Effector CD4-positive, alpha-beta T cell (primary cell): ENCODE results near the gene MSI2.

ENCODE experiments used
- DNase-seq: peaks from one replicate; pipeline ENCODE4 v3.0.0-alpha.2; 2020

The MSI2 gene

GRCh38 chr17:57678393-57678792 is 422.1 kb downstream of the MSI2 start:
- no peak for DNase-seq

DNA sequence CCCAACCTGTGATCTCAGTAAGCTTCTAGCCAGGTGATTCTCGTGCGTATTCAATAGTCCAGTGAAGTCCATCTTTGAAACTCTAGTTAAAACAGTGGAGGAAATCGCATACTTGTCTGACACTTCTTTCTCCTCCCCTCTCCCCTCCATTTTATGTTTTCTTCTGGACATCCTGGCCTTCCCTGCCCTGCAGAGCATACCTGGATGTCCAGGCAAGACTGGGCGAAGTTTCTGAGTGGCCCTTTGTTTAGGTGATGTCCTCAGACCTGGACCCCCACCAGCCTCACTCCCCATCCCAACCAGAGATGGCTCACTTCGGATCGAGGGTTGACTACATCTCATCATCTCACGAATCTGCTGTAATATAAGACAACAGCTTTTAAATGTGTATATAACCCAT is 423.0 kb downstream of the MSI2 start:
- DNase-seq: no peak

DNA sequence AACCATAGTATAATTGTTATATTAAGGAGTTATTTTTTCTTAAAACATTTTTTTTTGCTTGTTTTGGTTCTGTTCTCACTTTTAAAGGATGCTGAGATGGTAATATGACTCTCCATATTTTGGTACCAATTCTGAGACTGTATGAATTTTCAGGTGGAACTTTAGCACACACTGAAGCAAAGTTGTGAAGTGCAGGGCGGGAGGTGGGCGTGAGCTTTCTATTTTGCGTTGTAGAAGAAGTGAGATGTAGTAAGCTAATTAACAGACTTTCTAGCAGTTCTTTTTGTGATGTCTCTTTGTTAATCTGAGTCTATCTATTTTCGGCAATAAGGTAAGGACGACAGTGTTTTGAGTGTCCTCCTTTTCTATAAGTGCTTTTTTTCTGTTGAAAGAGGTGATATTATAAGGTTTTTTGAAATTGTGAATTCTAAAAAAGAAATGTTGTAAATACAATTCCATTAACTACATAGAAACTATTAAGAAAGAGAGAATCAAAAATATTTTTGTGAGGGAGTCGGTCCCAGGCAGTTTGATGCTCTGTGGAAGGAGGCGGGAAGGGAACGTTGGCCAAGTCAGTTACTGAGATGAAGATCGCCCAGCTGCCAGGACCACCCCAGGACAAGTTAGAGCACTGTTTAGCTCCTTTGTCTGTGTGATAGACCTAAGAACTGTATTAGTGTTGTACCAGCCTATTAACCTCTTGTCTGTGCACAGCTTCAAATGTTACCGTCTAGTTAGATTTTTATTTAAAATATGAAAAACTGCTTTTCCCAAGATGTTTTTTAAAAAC is 423.8 kb downstream of the MSI2 start:
- DNase-seq: no peak

GRCh38 chr17:57682701-57683100 is 426.4 kb downstream of the MSI2 start:
- DNase-seq: no peak

DNA sequence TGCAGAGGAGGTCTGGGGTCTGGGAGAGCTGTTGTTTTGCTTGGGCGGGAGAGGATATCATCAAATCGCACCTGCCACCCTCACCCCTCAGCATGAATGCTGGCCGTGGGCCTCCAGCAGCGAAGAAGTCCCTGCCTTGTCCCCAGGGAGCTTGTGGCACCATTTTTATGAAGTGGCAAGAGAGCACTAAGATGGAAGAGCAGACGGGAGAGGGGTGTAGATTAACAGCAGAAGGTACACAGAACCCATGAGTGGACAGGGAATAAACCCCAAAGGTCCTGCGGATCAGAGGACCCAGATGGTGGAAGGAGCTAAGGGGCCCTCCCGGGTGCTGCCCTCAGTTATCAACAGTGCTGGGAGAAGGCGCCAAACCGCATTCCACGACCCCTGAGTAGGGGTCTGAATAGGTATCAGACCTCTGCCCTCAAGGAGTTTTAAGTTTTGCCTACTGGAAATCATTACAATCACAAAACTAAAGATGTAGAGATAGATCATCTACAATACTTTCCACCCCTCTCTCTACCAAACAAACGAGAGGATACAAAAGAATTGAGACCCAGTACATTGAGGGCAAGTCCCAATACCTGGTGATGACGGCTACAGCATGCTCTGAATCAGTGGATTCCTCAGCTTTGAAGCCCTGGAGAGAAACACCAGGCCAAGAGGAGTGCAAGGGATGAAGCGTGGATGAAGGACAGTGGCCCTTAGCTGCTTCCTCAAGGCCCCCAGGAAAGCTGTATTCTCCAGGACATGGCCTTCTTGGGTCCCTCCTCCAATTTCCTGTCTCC is 428.6 kb downstream of the MSI2 start:
- no peak for DNase-seq

DNA sequence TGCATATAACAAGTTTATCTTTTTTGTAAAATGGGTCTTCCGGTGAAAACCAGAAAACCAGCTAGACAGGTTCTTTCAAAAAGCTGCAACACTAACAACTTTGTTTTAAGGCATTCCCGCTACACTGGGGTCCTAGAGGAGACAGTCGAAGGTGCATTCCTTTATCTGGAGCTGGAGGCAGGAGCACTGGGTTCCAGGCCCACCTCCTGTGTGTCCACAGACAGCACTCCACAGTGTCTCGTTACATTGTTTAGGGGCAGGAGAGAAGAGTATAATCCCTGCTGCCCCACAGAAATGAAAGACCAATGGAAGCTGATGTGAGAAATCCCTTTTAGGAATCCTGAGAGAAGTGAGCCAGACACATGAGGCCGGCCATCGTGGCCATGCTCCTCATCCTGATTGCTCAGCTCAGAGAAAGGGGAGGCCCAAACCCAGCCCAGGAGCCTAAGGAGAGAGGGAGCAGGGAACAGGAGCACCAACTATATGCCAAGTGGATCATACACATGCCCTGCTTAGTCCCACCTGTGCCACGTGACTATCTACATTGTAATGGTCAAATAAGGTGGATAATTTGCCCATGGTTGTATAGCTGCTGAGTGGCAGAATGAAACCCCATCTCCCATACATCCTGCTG is 429.3 kb downstream of the MSI2 start:
- DNase-seq: no peak

GRCh38 chr17:57687642-57688041 is 431.3 kb downstream of the MSI2 start:
- no peak for DNase-seq

GRCh38 chr17:57689254-57689653 is 432.9 kb downstream of the MSI2 start:
- DNase-seq: no peak

DNA sequence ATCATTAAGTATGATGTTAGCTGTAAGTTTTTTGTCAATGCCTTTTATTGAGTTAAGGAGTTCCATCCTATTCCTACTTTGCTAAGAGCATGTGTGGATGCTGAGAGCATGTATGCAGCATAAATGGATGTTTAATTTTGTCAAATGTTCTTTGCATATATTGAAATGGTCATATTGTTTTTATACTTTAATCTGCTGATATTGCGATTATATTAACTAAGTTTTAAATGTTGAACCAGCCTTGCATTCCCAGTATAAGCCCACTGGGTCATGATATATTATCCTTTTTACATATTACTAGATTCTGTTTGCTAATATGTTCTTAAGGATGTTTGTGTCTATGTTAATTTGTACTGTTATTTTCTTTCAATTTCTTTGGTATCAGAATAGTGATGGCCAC is 435.6 kb downstream of the MSI2 start:
- DNase-seq: no peak

DNA sequence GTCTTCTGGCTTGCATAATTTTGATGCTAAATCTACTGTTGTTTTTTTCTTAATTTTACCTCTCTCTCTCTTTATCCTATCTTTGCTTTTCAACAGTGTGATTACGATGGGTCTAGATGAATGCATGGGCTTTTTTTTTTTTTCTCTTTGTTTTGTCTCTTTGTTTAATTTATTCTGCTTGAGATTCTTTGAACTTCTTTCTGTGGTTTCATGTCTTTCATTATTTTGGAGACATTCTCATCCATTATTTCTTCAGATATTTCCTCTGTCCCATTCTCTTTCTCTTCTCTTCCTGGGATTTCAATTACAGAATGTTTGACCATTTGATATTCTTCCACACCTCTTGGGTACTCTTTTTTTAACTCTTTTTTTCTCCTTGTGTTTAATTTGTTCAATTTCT is 436.4 kb downstream of the MSI2 start:
- no peak for DNase-seq

DNA sequence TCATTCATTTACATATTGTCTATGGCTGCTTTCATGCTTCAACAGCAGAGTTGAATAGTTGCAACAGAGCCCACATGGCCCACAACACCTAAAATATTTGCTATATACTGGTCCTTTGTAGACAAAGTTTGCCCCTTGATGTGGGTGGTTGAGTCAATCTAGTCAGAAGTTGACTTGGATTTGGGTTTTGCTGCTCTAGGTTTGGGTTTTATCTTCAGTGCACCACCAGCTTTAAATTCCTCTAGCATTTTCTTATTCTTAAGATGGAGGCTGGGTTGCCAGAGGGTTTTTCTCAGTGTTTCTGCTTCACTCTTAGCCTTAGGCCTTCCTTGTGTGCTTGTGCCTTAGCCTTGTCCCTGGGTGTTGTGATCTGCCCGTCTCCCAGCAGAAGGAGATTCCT is 437.7 kb downstream of the MSI2 start:
- no peak for DNase-seq

GRCh38 chr17:57696050-57696449 is 439.7 kb downstream of the MSI2 start:
- DNase-seq: no peak

DNA sequence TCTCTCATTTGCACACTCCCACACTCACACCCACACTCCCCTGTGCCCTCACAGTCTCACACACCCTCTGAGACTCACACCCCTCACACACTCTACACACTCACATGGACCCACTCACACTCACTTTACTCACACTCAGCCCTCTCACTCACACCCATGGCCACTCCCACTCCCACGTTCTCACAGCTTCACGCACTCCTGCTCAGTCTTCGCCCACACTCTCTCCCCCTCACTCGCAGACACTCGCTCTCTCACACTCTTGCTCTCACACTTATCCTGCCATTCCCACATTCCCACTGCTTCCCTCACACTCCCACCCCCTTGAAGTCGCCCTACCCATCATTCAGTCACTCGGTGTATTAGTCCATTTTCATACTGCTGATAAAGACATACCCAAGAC is 440.9 kb downstream of the MSI2 start:
- DNase-seq: no peak

- no peak for DNase-seq
Observed at GRCh38 chr17:57697891-57698711, 441.8 kb downstream of the MSI2 start.

- no peak for DNase-seq
Observed at GRCh38 chr17:57699751-57700219, 443.5 kb downstream of the MSI2 start.

GRCh38 chr17:57701124-57701523 is 444.8 kb downstream of the MSI2 start:
- no peak for DNase-seq

GRCh38 chr17:57703273-57703672 is 446.9 kb downstream of the MSI2 start:
- no peak for DNase-seq

- no peak for DNase-seq
Observed at GRCh38 chr17:57704448-57704847, 448.1 kb downstream of the MSI2 start.

DNA sequence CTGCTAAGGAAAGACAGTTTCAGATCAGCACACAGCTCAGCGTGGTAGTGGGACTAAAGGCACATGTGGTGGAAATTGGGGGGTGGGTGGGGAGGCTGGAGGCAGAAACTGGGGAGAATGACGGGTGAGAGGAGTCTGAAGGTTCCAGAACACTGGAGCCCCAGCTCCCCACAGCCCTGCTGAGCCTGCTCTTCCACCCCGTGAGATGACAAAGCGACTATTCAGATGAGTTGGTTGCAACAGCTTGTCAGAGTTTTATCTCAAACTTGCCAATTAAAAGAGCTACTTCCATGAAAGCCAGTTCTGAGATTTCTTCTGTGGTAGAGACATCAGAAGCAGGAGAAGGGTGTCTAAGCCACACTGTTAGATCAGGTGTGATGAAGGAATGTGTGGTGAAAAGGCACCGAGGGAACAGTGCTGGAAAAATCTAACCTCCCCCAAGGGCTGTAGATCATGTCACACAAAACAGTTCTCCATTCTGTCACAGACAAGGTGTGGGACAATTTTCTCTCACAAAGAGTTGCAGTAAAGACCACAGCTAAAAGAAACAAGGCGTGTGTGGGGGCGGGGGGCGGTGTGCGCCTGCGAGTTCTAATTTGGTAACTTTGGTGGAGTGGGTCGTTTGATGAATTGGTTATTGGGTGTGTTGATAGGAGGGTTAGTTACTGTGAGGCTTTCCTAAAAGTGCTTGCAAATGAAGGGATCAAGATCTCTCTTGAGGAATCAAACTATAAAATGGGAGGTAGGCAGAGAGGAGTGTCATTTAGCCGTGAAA is 449.8 kb downstream of the MSI2 start:
- DNase-seq: no peak

DNA sequence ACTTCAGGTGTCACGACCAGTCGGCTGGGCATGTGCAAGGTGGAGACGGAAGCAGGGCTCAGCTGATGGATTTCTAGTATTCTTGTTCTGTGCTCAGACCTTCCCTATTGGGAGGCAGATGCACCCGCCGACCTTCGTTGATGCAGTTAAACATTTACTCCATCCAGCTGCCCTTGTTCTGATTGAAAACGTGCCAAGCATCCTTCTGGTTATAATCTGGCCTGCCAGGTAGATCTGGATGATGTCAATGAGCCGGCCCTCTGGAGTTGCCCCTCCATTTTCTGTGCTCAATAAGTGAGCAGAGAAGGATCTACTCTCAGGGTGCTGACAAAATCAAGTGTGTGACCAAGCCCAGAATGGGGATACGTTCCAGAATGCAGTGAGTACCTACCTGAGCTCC is 450.4 kb downstream of the MSI2 start:
- no peak for DNase-seq

- DNase-seq: no peak
Observed at GRCh38 chr17:57707892-57708291, 451.6 kb downstream of the MSI2 start.

- DNase-seq: no peak
Observed at GRCh38 chr17:57708410-57708809, 452.1 kb downstream of the MSI2 start.
